ENCODE measurements around the gene BAHD1. TPM values are rescaled to one million over a fixed set of nuclear protein-coding genes. Genes with fewer than 3 reads are reported as not detected.
A peak's percentile ranks its signal among the peaks of the same experiment; 100 is the strongest.

BAHD1 gene
- total RNA-seq, 1 experiment from 2014 or later: 49.1 TPM

- TF ChIP-seq PRDM15 (CRISPR knock-in tag; IDR thresholded peaks at IDR 0.05) (no peak), NFE2L1 (CRISPR knock-in tag; IDR thresholded peaks at IDR 0.05) (no peak), ATF2 (CRISPR knock-in tag; IDR thresholded peaks at IDR 0.05; ENCODE audit: borderline replicate concordance, low read depth) (no peak), TEAD1 (CRISPR knock-in tag; IDR thresholded peaks at IDR 0.05) (no peak), GRHL2 (CRISPR knock-in tag; IDR thresholded peaks at IDR 0.05; ENCODE audit: insufficient replicate concordance, severe bottlenecking) (no peak), ZNF532 (CRISPR knock-in tag; IDR thresholded peaks at IDR 0.05; ENCODE audit: borderline replicate concordance) (no peak)
These were observed 41.4 kb upstream of the BAHD1 start (continued) for GRCh38 chr15:40399370-40399769.

GRCh38 chr15:40405501-40406381, 35.0 kb upstream of the BAHD1 start, which contains the start of gene IVD:
IVD (plus strand) TSS chr15:40405795; CDS start chr15:40405828, 33 bp downstream.
- peak; percentile 100 for ATAC-seq
- DNase-seq (ENCODE audit: low spot score): peak; percentile 95
- H3K9me3 Mint-ChIP-seq: no peaks in the 10 kb centered on the region
- CTCF ChIA-PET: interaction anchor here (0.5 to 2.8 kb wide), 19 partner anchors 8 to 274 kb away, joined by 3 to 24 read pairs (median 5); partner anchors contain the start of gene CHST14
- peaks cover 23% of the 10 kb centered on the region for H3K36me3 Mint-ChIP-seq
- H3K4me1 Mint-ChIP-seq: peaks cover 17% of the 10 kb centered on the region
- POLR2A ChIA-PET: interaction anchor here (0.7 to 2.8 kb wide), 12 partner anchors 8 to 825 kb away, joined by 3 to 9 read pairs (median 4); partner anchors contain the start of genes BAHD1, KNSTRN and THBS1
- H3K4me3 Mint-ChIP-seq: peak within 1 kb of the TSS; percentile 88
- H3K27ac Mint-ChIP-seq: peak within 1 kb of the TSS; percentile 96
- no peaks in the 10 kb centered on the region for H3K27me3 Mint-ChIP-seq (ENCODE audit: low read depth)
- TF ChIP-seq JAZF1 (CRISPR knock-in tag; IDR thresholded peaks at IDR 0.05) (no peak), ZNF532 (CRISPR knock-in tag; IDR thresholded peaks at IDR 0.05; ENCODE audit: borderline replicate concordance) (no peak), ZNF512 (CRISPR knock-in tag; IDR thresholded peaks at IDR 0.05; ENCODE audit: borderline replicate concordance) (no peak), RELA (CRISPR knock-in tag; IDR thresholded peaks at IDR 0.05; ENCODE audit: borderline replicate concordance) (no peak), MLX (CRISPR knock-in tag; IDR thresholded peaks at IDR 0.05) (no peak), GABPB1 (CRISPR knock-in tag; IDR thresholded peaks at IDR 0.05) (peak; percentile 79; the same call in 1 of the 2 replicates), E2F1 (CRISPR knock-in tag; IDR thresholded peaks at IDR 0.05) (no peak), ZNF671 (CRISPR knock-in tag; IDR thresholded peaks at IDR 0.05) (no peak), TP53 (CRISPR knock-in tag; IDR thresholded peaks at IDR 0.05) (no peak), ATF1 (CRISPR knock-in tag; IDR thresholded peaks at IDR 0.05) (no peak), TEAD4 (CRISPR knock-in tag; IDR thresholded peaks at IDR 0.05) (no peak)

All from WTC11 (cell line).